Common myeloid progenitor, CD34-positive (primary cell): ENCODE results near the gene MPI.

Source experiments
- CTCF ChIA-PET: fragments of 350-600 bp; sonication (Branson Sonifier 250); formaldehyde crosslinking; loops from one replicate; lab custom pipeline; 2021; ENCODE audit warnings: antibody characterized with exemption; lab: Charles Lee
- POLR2A ChIA-PET: fragments of 350-600 bp; sonication (Branson Sonifier 250); formaldehyde crosslinking; loops from one replicate; lab custom pipeline; 2021; ENCODE audit warnings: antibody characterized with exemption; lab: Charles Lee
- DNase-seq, 3 donors: peaks; one replicate each; pipeline versions ENCODE4 v3.0.0 to v3.0.0-alpha.2; 2013
- H3K27ac ChIP-seq, 2 experiments: 1 replicate in 1 of 2; 2 replicates in 1 of 2; pipeline ENCODE4 v1.7.0; 2013; ENCODE audit warnings: inconsistent platforms in 2 of 2, low read length in 2 of 2, mild to moderate bottlenecking in 2 of 2, low read depth in 1 of 2, moderate library complexity in 1 of 2; ENCODE audit not compliant: severe bottlenecking in 2 of 2, insufficient read depth in 1 of 2, poor library complexity in 1 of 2
- H3K27me3 ChIP-seq, 5 experiments: replicated peaks in 2 of 5; 1 replicate in 3 of 5; 2 replicates in 2 of 5; pipeline versions ENCODE4 v1.6.1 to v1.7.0; 2013; ENCODE audit warnings: low read length in 4 of 5, mild to moderate bottlenecking in 2 of 5, moderate library complexity in 2 of 5, inconsistent platforms in 1 of 5; ENCODE audit not compliant: insufficient read depth in 5 of 5, control insufficient read depth in 4 of 5
- H3K36me3 ChIP-seq, 4 experiments: 1 replicate in 2 of 4; 2 replicates in 2 of 4; pipeline versions ENCODE4 v1.6.1 to v1.7.0; 2013; ENCODE audit warnings: low read length in 3 of 4, control low read depth in 1 of 4, mild to moderate bottlenecking in 1 of 4; ENCODE audit not compliant: control insufficient read depth in 4 of 4, insufficient read depth in 4 of 4
- H3K4me1 ChIP-seq, 4 experiments: 1 replicate in 3 of 4; 2 replicates in 1 of 4; pipeline versions ENCODE4 v1.6.1 to v1.7.1; 2013; ENCODE audit warnings: low read length in 3 of 4, mild to moderate bottlenecking in 3 of 4, control low read depth in 1 of 4, inconsistent platforms in 1 of 4, moderate library complexity in 1 of 4; ENCODE audit not compliant: control insufficient read depth in 4 of 4, insufficient read depth in 4 of 4; ENCODE audit errors: control extremely low read depth in 1 of 4
- H3K4me3 ChIP-seq, 7 experiments: 1 replicate in 4 of 7; 2 replicates in 3 of 7; pipeline versions ENCODE4 v1.5.1 to v1.7.0; 2013; ENCODE audit warnings: mild to moderate bottlenecking in 7 of 7, low read length in 6 of 7, moderate library complexity in 6 of 7, inconsistent platforms in 2 of 7, low read depth in 2 of 7, control low read depth in 1 of 7; ENCODE audit not compliant: insufficient read depth in 4 of 7, control insufficient read depth in 1 of 7; ENCODE audit errors: extremely low read depth in 1 of 7
- H3K9me3 ChIP-seq, 5 experiments: 1 replicate in 4 of 5; 2 replicates in 1 of 5; pipeline versions ENCODE4 v1.6.1 to v1.7.1; 2013; ENCODE audit warnings: low read length in 4 of 5, mild to moderate bottlenecking in 2 of 5, inconsistent platforms in 1 of 5, low read depth in 1 of 5, moderate library complexity in 1 of 5; ENCODE audit not compliant: control insufficient read depth in 4 of 5, insufficient read depth in 2 of 5; ENCODE audit errors: control extremely low read depth in 1 of 5
- WGBS: methylation state at CpG from one replicate; pipeline ENCODE4 v1.1.5; 2013; ENCODE audit not compliant: insufficient coverage; 5-methylcytosine and 5-hydroxymethylcytosine counted together

MPI gene

GRCh38 chr15:74851960-74852359 is 37.9 kb upstream of the MPI start:
- Histone ChIP-seq H3K27me3 (no peaks in the 10 kb centered on the region), H3K27ac (no peak overlapping the region), H3K9me3 (no peaks in the 10 kb centered on the region), H3K4me1 (peaks cover 2 to 8% (median 5%) of the 10 kb centered on the region in 4 experiments), H3K36me3 (peaks cover 9 to 74% (median 66%) of the 10 kb centered on the region in 4 experiments), H3K4me3 (no peak overlapping the region)
- DNase-seq, result no peak
- POLR2A ChIA-PET, result no interaction called here
- 97% methylated on average over 6 of the region's 7 CpGs for WGBS
- CTCF ChIA-PET, result interaction anchor here (1.2 to 3.4 kb wide), 3 partner anchors 9 to 72 kb away, joined by 3 to 19 read pairs (median 5); partner anchors contain the start of gene ULK3

- POLR2A ChIA-PET, result no interaction called here
These were observed 35.3 kb upstream of the MPI start for GRCh38 chr15:74854453-74855022.

GRCh38 chr15:74855857-74856256 is 34.0 kb upstream of the MPI start:
- Histone ChIP-seq H3K4me1 (peaks cover 2 to 38% (median 36%) of the 10 kb centered on the region in 4 experiments), H3K9me3 (no peaks in the 10 kb centered on the region), H3K4me3 (no peak overlapping the region), H3K27ac (no peak overlapping the region), H3K36me3 (peaks cover 9 to 61% (median 37%) of the 10 kb centered on the region in 4 experiments), H3K27me3 (no peaks in the 10 kb centered on the region)
- POLR2A ChIA-PET, result no interaction called here
- 100% methylated on average over 2 of the region's 2 CpGs for WGBS
- no peak for DNase-seq
- CTCF ChIA-PET, result interaction anchor here (1.3 to 8.9 kb wide), 7 partner anchors 8 to 44 kb away, joined by 3 to 58 read pairs (median 11); partner anchors contain the start of gene ULK3

More at GRCh38 chr15:74854453-74855022, 35.3 kb upstream of the MPI start:
- Histone ChIP-seq H3K9me3 (no peaks in the 10 kb centered on the region), H3K27me3 (no peaks in the 10 kb centered on the region), H3K36me3 (peaks cover 9 to 75% (median 50%) of the 10 kb centered on the region in 4 experiments), H3K4me3 (no peak overlapping the region), H3K4me1 (peaks cover 2 to 33% (median 31%) of the 10 kb centered on the region in 4 experiments), H3K27ac (no peak overlapping the region)
- WGBS, result 99% methylated on average over 13 of the region's 13 CpGs
- no peak for DNase-seq
- CTCF ChIA-PET, result interaction anchor here (1.2 to 8.9 kb wide), 6 partner anchors 11 to 67 kb away, joined by 3 to 58 read pairs (median 4); partner anchors contain the start of gene ULK3

- H3K9me3 ChIP-seq, result no peaks in the 10 kb centered on the region
- DNase-seq, result no peak
- no CpG with 5 or more reads among the region's 1 CpG for WGBS
- H3K27me3 ChIP-seq, result no peaks in the 10 kb centered on the region
- no peak overlapping the region for H3K4me3 ChIP-seq
- H3K27ac ChIP-seq, result no peak overlapping the region
- peaks cover 9 to 60% (median 31%) of the 10 kb centered on the region in 4 experiments for H3K36me3 ChIP-seq
- peaks cover 2 to 38% (median 36%) of the 10 kb centered on the region in 4 experiments for H3K4me1 ChIP-seq
- ChIA-PET POLR2A (no interaction called here), CTCF (interaction anchor here (1.3 to 8.9 kb wide), 5 partner anchors 8 to 43 kb away, joined by 4 to 58 read pairs (median 19); partner anchors contain the start of gene ULK3)
These were observed 33.3 kb upstream of the MPI start for GRCh38 chr15:74856537-74856936.

GRCh38 chr15:74857082-74857655 is 32.7 kb upstream of the MPI start:
- no peaks in the 10 kb centered on the region for H3K9me3 ChIP-seq
- POLR2A ChIA-PET, result no interaction called here
- 76% methylated on average over 3 of the region's 5 CpGs for WGBS
- DNase-seq, result peak in 1 of 3 donors; percentile 43
- no peaks in the 10 kb centered on the region for H3K27me3 ChIP-seq
- CTCF ChIA-PET, result interaction anchor here (0.7 to 8.9 kb wide), 6 partner anchors 9 to 47 kb away, joined by 4 to 58 read pairs (median 15); partner anchors contain the start of gene ULK3
- peak overlapping the region in 1 of 2 experiments; percentile 2 for H3K27ac ChIP-seq
- H3K4me1 ChIP-seq, result peaks cover 2 to 38% (median 36%) of the 10 kb centered on the region in 4 experiments
- no peak overlapping the region for H3K4me3 ChIP-seq
- H3K36me3 ChIP-seq, result peaks cover 3 to 53% (median 25%) of the 10 kb centered on the region in 4 experiments

GRCh38 chr15:74857671-74858368 is 32.0 kb upstream of the MPI start:
- peaks cover 2 to 38% (median 36%) of the 10 kb centered on the region in 4 experiments for H3K4me1 ChIP-seq
- H3K36me3 ChIP-seq, result peaks cover 3 to 47% (median 19%) of the 10 kb centered on the region in 4 experiments
- no peak overlapping the region for H3K4me3 ChIP-seq
- no peak overlapping the region for H3K27ac ChIP-seq
- ChIA-PET CTCF (interaction anchor here (0.7 to 8.9 kb wide), 11 partner anchors 9 to 52 kb away, joined by 3 to 58 read pairs (median 6); partner anchors contain the start of gene ULK3), POLR2A (interaction anchor here (1.3 to 1.9 kb wide), 3 partner anchors 10 to 15 kb away, joined by 4 to 13 read pairs (median 12); partner anchors contain the start of gene SCAMP2)
- 70% methylated on average over 4 of the region's 9 CpGs for WGBS
- no peak for DNase-seq
- no peaks in the 10 kb centered on the region for H3K27me3 ChIP-seq
- H3K9me3 ChIP-seq, result no peaks in the 10 kb centered on the region
